NT2/D1 (cell line): ENCODE data around the gene EDIL3.

Experiments used
- YY1 ChIP-seq: IDR thresholded peaks from 2 replicates; pipeline ENCODE4 v1.6.1; 2011; ENCODE audit not compliant: insufficient read length, insufficient read depth
- ZNF274 ChIP-seq: IDR thresholded peaks from 2 replicates; pipeline ENCODE4 v1.6.1; 2011; ENCODE audit warnings: mild to moderate bottlenecking, low read depth, low read length

DNA sequence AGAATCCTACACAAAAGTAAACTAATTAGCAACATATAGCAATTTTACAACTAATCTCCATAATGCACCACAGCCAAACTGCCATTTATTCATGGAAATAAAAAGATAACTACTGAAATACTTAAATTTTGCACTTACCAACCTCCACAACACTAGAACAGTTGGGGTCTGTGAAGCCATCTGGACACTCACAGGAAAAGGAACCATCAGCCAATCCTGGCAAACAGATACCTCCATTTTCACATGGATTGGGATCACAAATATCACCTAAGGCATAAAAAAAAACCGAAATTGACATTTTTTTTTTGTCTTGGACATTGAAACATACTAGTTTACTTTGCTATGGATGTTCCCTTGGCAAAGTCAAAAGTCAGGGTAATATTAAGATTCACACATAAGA is 130.7 kb downstream of the EDIL3 start:
- TF ChIP-seq ZNF274 (no peak), YY1 (no peak)
